Lung (tissue), 12 donors: ENCODE measurements around the gene PLXNA1. TPM values are rescaled to one million over a fixed set of nuclear protein-coding genes. Genes with fewer than 3 reads are reported as not detected.

Experiments used
- ATAC-seq: fragments of 200-7000 bp; cut with Tn5 transposase; one replicate; pipeline ENCODE4 v1.9.1; 2020; ENCODE audit warnings: moderate number of reproducible peaks; ENCODE audit not compliant: insufficient read depth, low FRiP score
- DNase-seq, 3 donors: peaks; one replicate each; pipeline ENCODE4 v3.0.0-alpha.2; 2013 to 2017
- H3K27ac ChIP-seq, 2 donors: one replicate each; pipeline ENCODE4 v1.5.1; 2013; ENCODE audit warnings: mild to moderate bottlenecking in 2 of 2, moderate library complexity in 2 of 2, control low read depth in 1 of 2, inconsistent platforms in 1 of 2, low read depth in 1 of 2, low read length in 1 of 2
- H3K27me3 ChIP-seq, 3 donors: one replicate each; pipeline ENCODE4 v1.5.1; 2013; ENCODE audit warnings: low read length in 2 of 3; ENCODE audit not compliant: control insufficient read depth in 3 of 3, insufficient read depth in 3 of 3
- H3K36me3 ChIP-seq, 4 donors: one replicate each; pipeline ENCODE4 v1.5.1; 2013; ENCODE audit warnings: low read length in 4 of 4, mild to moderate bottlenecking in 1 of 4, moderate library complexity in 1 of 4; ENCODE audit not compliant: control insufficient read depth in 4 of 4, insufficient read depth in 4 of 4
- H3K4me1 ChIP-seq, 5 donors: one replicate each; pipeline ENCODE4 v1.5.1; 2013; ENCODE audit warnings: low read length in 5 of 5, mild to moderate bottlenecking in 2 of 5, moderate library complexity in 1 of 5; ENCODE audit not compliant: control insufficient read depth in 5 of 5, insufficient read depth in 5 of 5
- H3K4me3 ChIP-seq: one replicate; pipeline ENCODE4 v1.5.1; 2013; ENCODE audit warnings: mild to moderate bottlenecking, control low read depth, moderate library complexity
- H3K9ac ChIP-seq, 2 donors: one replicate each; pipeline ENCODE4 v1.5.1; 2013; ENCODE audit warnings: low read length in 2 of 2, control low read depth in 1 of 2; ENCODE audit not compliant: insufficient read depth in 1 of 2
- H3K9me3 ChIP-seq, 4 donors: one replicate each; pipeline ENCODE4 v1.5.1; 2013; ENCODE audit warnings: low read length in 3 of 4, mild to moderate bottlenecking in 1 of 4, moderate library complexity in 1 of 4; ENCODE audit not compliant: control insufficient read depth in 4 of 4, insufficient read depth in 3 of 4
- WGBS, 2 donors: extraction: QIAGEN DNeasy Blood & Tissue Kit; methylation state at CpG; one replicate each; pipeline ENCODE4 v1.1.7; 2013; 5-methylcytosine and 5-hydroxymethylcytosine counted together
- polyA plus RNA-seq, 2 donors: library from polyadenylated mRNA; stranded (reverse); fragments of 200-250 nt; gene quantifications; one replicate each; pipeline ENCODE4 v1.2.1, GENCODE V29; 2013
- total RNA-seq, 2 donors: library from RNA; depleted of rRNA in 1 of 2; stranded (reverse); fragments of >200 nt in 1 of 2; gene quantifications; one replicate each; pipeline ENCODE4 v1.2.1, GENCODE V29; 2014 to 2021
- TF ChIP-seq, protein P1 (sequence below): IDR thresholded peaks from 2 replicates; pipeline ENCODE4 v1.5.1; 2012; ENCODE audit warnings: mild to moderate bottlenecking; ENCODE audit errors: control extremely low read depth, extremely low read depth
- donor health status: control.
- donor health status: control.
- donor health status: Bipolar disorder and iron deficiency.
- donor health status: healthy.
- donor health status: DM: yes; HTN: yes; CAD: no.

The PLXNA1 gene
- total and polyA plus RNA-seq, 4 donors: 17.6 to 51.7 (median 21.7) TPM

- Histone ChIP-seq H3K27ac (no peak overlapping the region), H3K4me3 (no peak overlapping the region), H3K9ac (no peak overlapping the region), H3K9me3 (peaks cover 0 to 11% (median 3%) of the 10 kb centered on the region in 4 donors), H3K27me3 (peaks cover 0 to 4% (median 0%) of the 10 kb centered on the region in 3 donors), H3K36me3 (no peaks in the 10 kb centered on the region), H3K4me1 (peaks cover 0 to 5% (median 0%) of the 10 kb centered on the region in 5 donors)
- DNase-seq (no peak), ATAC-seq (no peak)
- WGBS, 2 donors: 88 to 90% methylated on average over 5 of the region's 5 CpGs
- TF ChIP-seq, protein P1, sequence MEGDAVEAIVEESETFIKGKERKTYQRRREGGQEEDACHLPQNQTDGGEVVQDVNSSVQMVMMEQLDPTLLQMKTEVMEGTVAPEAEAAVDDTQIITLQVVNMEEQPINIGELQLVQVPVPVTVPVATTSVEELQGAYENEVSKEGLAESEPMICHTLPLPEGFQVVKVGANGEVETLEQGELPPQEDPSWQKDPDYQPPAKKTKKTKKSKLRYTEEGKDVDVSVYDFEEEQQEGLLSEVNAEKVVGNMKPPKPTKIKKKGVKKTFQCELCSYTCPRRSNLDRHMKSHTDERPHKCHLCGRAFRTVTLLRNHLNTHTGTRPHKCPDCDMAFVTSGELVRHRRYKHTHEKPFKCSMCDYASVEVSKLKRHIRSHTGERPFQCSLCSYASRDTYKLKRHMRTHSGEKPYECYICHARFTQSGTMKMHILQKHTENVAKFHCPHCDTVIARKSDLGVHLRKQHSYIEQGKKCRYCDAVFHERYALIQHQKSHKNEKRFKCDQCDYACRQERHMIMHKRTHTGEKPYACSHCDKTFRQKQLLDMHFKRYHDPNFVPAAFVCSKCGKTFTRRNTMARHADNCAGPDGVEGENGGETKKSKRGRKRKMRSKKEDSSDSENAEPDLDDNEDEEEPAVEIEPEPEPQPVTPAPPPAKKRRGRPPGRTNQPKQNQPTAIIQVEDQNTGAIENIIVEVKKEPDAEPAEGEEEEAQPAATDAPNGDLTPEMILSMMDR: no peak
Measured at GRCh38 chr3:126970921-126971320, 12.0 kb upstream of the PLXNA1 start.

- Histone ChIP-seq H3K9ac (no peak overlapping the region), H3K4me1 (peaks cover 0 to 5% (median 0%) of the 10 kb centered on the region in 5 donors), H3K36me3 (no peaks in the 10 kb centered on the region), H3K27ac (peak overlapping the region in 1 of 2 donors; percentile 40), H3K27me3 (peaks cover 0 to 4% (median 0%) of the 10 kb centered on the region in 3 donors), H3K9me3 (peaks cover 0 to 11% (median 3%) of the 10 kb centered on the region in 4 donors), H3K4me3 (no peak overlapping the region)
- TF ChIP-seq, protein P1: no peak
- DNase-seq (peak; percentile 22 to 54 (median 40)), ATAC-seq (peak; percentile 86)
- WGBS, 2 donors: 34 to 42% methylated on average over 9 to 13 of the region's 13 CpGs
Measured at GRCh38 chr3:126971891-126972351, 11.0 kb upstream of the PLXNA1 start.

DNA sequence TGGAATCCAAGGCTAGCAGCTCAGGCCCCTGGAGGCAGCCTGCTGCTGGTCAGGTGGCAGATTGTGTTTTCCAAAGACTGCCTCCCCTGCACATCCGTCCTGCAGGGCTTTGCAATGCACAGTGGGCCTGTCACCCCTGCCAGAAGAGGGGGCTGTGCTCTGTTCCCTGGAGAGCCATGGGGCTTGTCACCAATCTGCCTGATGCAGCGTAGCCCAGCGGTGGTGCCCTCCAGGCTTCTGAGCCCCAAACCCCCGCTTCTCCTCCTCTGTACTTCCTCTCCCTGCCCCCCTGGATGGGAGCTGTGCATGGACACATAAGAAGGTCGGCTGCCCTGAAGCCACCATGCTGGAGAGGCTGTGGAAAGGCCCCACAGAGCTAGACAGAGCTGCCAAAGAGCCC lies 10.0 kb upstream of the PLXNA1 start:
- DNase-seq (no peak), ATAC-seq (no peak)
- 91 to 92% methylated on average over 5 of the region's 5 CpGs for WGBS, 2 donors
- Histone ChIP-seq H3K4me1 (peaks cover 0 to 5% (median 0%) of the 10 kb centered on the region in 5 donors), H3K36me3 (no peaks in the 10 kb centered on the region), H3K9ac (no peak overlapping the region), H3K27me3 (peaks cover 0 to 2% (median 0%) of the 10 kb centered on the region in 3 donors), H3K27ac (no peak overlapping the region), H3K4me3 (no peak overlapping the region), H3K9me3 (peaks cover 0 to 11% (median 3%) of the 10 kb centered on the region in 4 donors)
- TF ChIP-seq, protein P1: no peak

DNA sequence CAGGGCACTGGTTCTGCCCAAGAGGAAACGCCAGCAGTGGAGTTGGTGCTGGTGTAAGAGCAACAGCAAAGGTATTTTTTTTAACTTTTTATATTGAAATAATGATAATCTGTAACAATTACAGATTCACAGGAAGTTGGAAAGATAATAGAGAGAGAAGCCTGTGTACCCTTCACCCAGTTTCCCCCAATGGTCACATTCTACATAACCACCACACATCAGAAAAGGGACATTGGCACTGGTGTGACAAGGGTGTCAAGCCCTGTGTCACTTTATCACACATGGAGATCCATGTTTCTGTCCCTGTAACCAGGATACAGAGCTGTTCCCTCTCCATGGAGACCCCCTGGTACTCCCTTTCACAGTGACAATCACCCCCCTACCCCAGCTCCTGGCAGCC lies 9.1 kb upstream of the PLXNA1 start:
- Histone ChIP-seq H3K9me3 (peaks cover 0 to 11% (median 5%) of the 10 kb centered on the region in 4 donors), H3K4me3 (no peak overlapping the region), H3K27me3 (peaks cover 0 to 7% (median 2%) of the 10 kb centered on the region in 3 donors), H3K9ac (no peak overlapping the region), H3K36me3 (no peaks in the 10 kb centered on the region), H3K27ac (no peak overlapping the region), H3K4me1 (peaks cover 0 to 5% (median 0%) of the 10 kb centered on the region in 5 donors)
- TF ChIP-seq, protein P1: no peak
- WGBS, 2 donors: 93 to 95% methylated on average over 1 of the region's 1 CpG
- no peak for DNase-seq
- no peak for ATAC-seq
